ENCODE results near the gene CSF1R.

Gene CSF1R

GRCh38 chr5:150026682-150027172 is 59.6 kb downstream of the CSF1R start:
- Histone ChIP-seq H3K36me3 (ENCODE audit: control insufficient read depth in 2 of 2, insufficient read depth in 1 of 2, low read length in 2 of 2) (peaks cover 60 to 93% of the 10 kb centered on the region in 2 experiments), H3K9me3 (ENCODE audit: control insufficient read depth, insufficient read depth, low read depth, low read length) (no peaks in the 10 kb centered on the region), H3K27ac (ENCODE audit: extremely low read depth, low read depth, low read length) (no peak overlapping the region), H3K4me1 (ENCODE audit: control insufficient read depth, insufficient read depth, low read length) (no peaks in the 10 kb centered on the region), H3K4me3 (ENCODE audit: low read depth, low read length) (no peak overlapping the region)
- TF ChIP-seq ZNF660 (tag by site-specific recombination; IDR thresholded peaks at IDR 0.05), result no peak
- TF ChIP-seq ZNF558 (tag by site-specific recombination; IDR thresholded peaks at IDR 0.05), result no peak
- no peak for TF ChIP-seq ZNF645 (tag by site-specific recombination; IDR thresholded peaks at IDR 0.05)
- no peak for TF ChIP-seq ZNF621 (tag by site-specific recombination; IDR thresholded peaks at IDR 0.05)
- no peak for TF ChIP-seq ZNF202 (tag by site-specific recombination; IDR thresholded peaks at IDR 0.05; ENCODE audit: borderline replicate concordance)
- TF ChIP-seq SETDB1 (IDR thresholded peaks at IDR 0.05; ENCODE audit: insufficient read length, low read length), result no peak
- no peak for TF ChIP-seq KLF7 (tag by site-specific recombination; IDR thresholded peaks at IDR 0.05; ENCODE audit: borderline replicate concordance)
- no peak for TF ChIP-seq ZNF391 (tag by site-specific recombination; IDR thresholded peaks at IDR 0.05; ENCODE audit: borderline replicate concordance, low read depth)
- TF ChIP-seq ZNF169 (tag by site-specific recombination; IDR thresholded peaks at IDR 0.05), result no peak
- ChIA-PET POLR2A (no interaction called here), CTCF (interaction anchor here (0.6 kb wide), 1 partner anchor 138 kb away, joined by 4 read pairs; no protein-coding TSS in a partner anchor)

- Histone ChIP-seq H3K4me1 (ENCODE audit: control insufficient read depth, insufficient read depth, low read length) (no peaks in the 10 kb centered on the region), H3K27ac (ENCODE audit: extremely low read depth, low read depth, low read length) (no peak overlapping the region), H3K36me3 (ENCODE audit: control insufficient read depth in 2 of 2, insufficient read depth in 1 of 2, low read length in 2 of 2) (peaks cover 67 to 94% of the 10 kb centered on the region in 2 experiments), H3K4me3 (ENCODE audit: low read depth, low read length) (no peak overlapping the region), H3K9me3 (ENCODE audit: control insufficient read depth, insufficient read depth, low read depth, low read length) (no peaks in the 10 kb centered on the region)
- no peak for TF ChIP-seq REPIN1 (tag by site-specific recombination; IDR thresholded peaks at IDR 0.05; ENCODE audit: low read depth)
- TF ChIP-seq ZBTB21 (tag by site-specific recombination; IDR thresholded peaks at IDR 0.05), result no peak
- CTCF ChIA-PET, result no interaction called here
- POLR2A ChIA-PET, result no interaction called here
Observed at GRCh38 chr5:150024346-150024984, 61.9 kb downstream of the CSF1R start.

GRCh38 chr5:150023136-150023535 is 63.2 kb downstream of the CSF1R start:
- Histone ChIP-seq H3K27ac (ENCODE audit: extremely low read depth, low read depth, low read length) (no peak overlapping the region), H3K9me3 (ENCODE audit: control insufficient read depth, insufficient read depth, low read depth, low read length) (no peaks in the 10 kb centered on the region), H3K4me3 (ENCODE audit: low read depth, low read length) (no peak overlapping the region), H3K36me3 (ENCODE audit: control insufficient read depth in 2 of 2, insufficient read depth in 1 of 2, low read length in 2 of 2) (peaks cover 71 to 97% of the 10 kb centered on the region in 2 experiments), H3K4me1 (ENCODE audit: control insufficient read depth, insufficient read depth, low read length) (no peaks in the 10 kb centered on the region)
- POLR2A ChIA-PET, result interaction anchor here (0.7 kb wide), 1 partner anchor 15 kb away, joined by 5 read pairs; no protein-coding TSS in a partner anchor
- CTCF ChIA-PET, result interaction anchor here (1.1 to 2.1 kb wide), 2 partner anchors 16 to 30 kb away, joined by 5 to 11 read pairs; no protein-coding TSS in a partner anchor
- no peak for TF ChIP-seq ZNF830 (tag by site-specific recombination; IDR thresholded peaks at IDR 0.05; ENCODE audit: low read depth)

GRCh38 chr5:150022681-150023080 is 63.7 kb downstream of the CSF1R start:
- POLR2A ChIA-PET, result interaction anchor here (0.6 to 1.0 kb wide), 4 partner anchors 12 to 149 kb away, joined by 3 to 10 read pairs (median 4); no protein-coding TSS in a partner anchor
- H3K27ac ChIP-seq (ENCODE audit: extremely low read depth, low read depth, low read length), result no peak overlapping the region
- CTCF ChIA-PET, result interaction anchor here (1.1 to 2.4 kb wide), 3 partner anchors 16 to 188 kb away, joined by 5 to 11 read pairs (median 7); no protein-coding TSS in a partner anchor

More at GRCh38 chr5:150022681-150023080, 63.7 kb downstream of the CSF1R start:
- Histone ChIP-seq H3K36me3 (ENCODE audit: control insufficient read depth in 2 of 2, insufficient read depth in 1 of 2, low read length in 2 of 2) (peaks cover 71 to 97% of the 10 kb centered on the region in 2 experiments), H3K4me3 (ENCODE audit: low read depth, low read length) (no peak overlapping the region), H3K9me3 (ENCODE audit: control insufficient read depth, insufficient read depth, low read depth, low read length) (no peaks in the 10 kb centered on the region), H3K4me1 (ENCODE audit: control insufficient read depth, insufficient read depth, low read length) (no peaks in the 10 kb centered on the region)
- TF ChIP-seq ZNF560 (tag by site-specific recombination; IDR thresholded peaks at IDR 0.05; ENCODE audit: borderline replicate concordance), result no peak
- TF ChIP-seq KLF10 (tag by site-specific recombination; IDR thresholded peaks at IDR 0.05), result no peak
- TF ChIP-seq ZNF362 (tag by site-specific recombination; IDR thresholded peaks at IDR 0.05), result peak; percentile 66; the same call in 1 of the 2 replicates
- TF ChIP-seq ZNF513 (tag by site-specific recombination; IDR thresholded peaks at IDR 0.05), result no peak
- peak; percentile 50 for TF ChIP-seq SCRT2 (tag by site-specific recombination; IDR thresholded peaks at IDR 0.05)
- no peak for TF ChIP-seq ZNF473 (tag by site-specific recombination; IDR thresholded peaks at IDR 0.05)

Measured in HEK293 (cell line).